ENCODE measurements around the gene SNX15.

DNA sequence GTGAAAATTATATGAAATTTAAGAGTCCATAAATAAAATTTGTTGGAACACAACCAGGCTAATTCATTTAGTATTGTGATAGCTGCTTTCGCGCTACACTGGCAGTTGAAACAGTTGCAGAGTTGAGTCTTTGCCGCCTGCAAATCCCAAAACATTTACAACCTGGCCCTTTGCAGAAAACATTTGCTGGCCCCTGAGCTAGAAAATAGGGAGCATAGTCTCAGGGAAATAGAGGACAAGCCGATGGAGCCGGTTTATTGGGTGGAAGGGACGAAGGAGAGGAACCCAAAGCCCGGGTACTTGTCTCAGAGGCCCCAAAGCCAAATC, 13.2 kb downstream of the SNX15 start:
- TF ChIP-seq, protein P1, sequence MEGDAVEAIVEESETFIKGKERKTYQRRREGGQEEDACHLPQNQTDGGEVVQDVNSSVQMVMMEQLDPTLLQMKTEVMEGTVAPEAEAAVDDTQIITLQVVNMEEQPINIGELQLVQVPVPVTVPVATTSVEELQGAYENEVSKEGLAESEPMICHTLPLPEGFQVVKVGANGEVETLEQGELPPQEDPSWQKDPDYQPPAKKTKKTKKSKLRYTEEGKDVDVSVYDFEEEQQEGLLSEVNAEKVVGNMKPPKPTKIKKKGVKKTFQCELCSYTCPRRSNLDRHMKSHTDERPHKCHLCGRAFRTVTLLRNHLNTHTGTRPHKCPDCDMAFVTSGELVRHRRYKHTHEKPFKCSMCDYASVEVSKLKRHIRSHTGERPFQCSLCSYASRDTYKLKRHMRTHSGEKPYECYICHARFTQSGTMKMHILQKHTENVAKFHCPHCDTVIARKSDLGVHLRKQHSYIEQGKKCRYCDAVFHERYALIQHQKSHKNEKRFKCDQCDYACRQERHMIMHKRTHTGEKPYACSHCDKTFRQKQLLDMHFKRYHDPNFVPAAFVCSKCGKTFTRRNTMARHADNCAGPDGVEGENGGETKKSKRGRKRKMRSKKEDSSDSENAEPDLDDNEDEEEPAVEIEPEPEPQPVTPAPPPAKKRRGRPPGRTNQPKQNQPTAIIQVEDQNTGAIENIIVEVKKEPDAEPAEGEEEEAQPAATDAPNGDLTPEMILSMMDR (IDR thresholded peaks at IDR 0.05; ENCODE audit: borderline replicate concordance, extremely low read depth, low read length, poor library complexity, severe bottlenecking) = no peak
- no peak for TF ChIP-seq EZH2 (IDR thresholded peaks at IDR 0.05; ENCODE audit: borderline replicate concordance, low read depth, low read length, severe bottlenecking)
